Pancreas (tissue), 10 donors: ENCODE results near the gene CKLF. TPM values are rescaled to one million over a fixed set of nuclear protein-coding genes. Genes with fewer than 3 reads are reported as not detected.

Experiments used
- ATAC-seq, 4 donors: fragments of 200-7000 bp; cut with Tn5 transposase; one replicate each; pipeline versions ENCODE4 v1.8.0 to v1.9.1; 2020; ENCODE audit warnings: mild to moderate bottlenecking in 4 of 4, moderate library complexity in 4 of 4
- DNase-seq, 6 donors: peaks; one replicate each; pipeline ENCODE4 v3.0.0-alpha.2; 2020
- FAIRE-seq: peaks from 2 replicates; lab custom pipeline; 2012; peaks lifted over from hg19 to GRCh38; lab: Jason Lieb, UNC
- H3K27ac ChIP-seq, 4 donors: fragments of 200-600 bp; sonication (generic); 1 replicate in 3 of 4; 2 replicates in 1 of 4; pipeline versions ENCODE4 v1.5.0 to v1.8.0; 2020
- H3K27me3 ChIP-seq, 4 donors: fragments of 200-600 bp; one replicate each; pipeline ENCODE4 v1.8.0; 2021
- H3K36me3 ChIP-seq, 3 donors: fragments of 200-600 bp; sonication (generic) in 1 of 3; one replicate each; pipeline versions ENCODE4 v1.5.0 to v1.8.0; 2020 to 2021
- H3K4me1 ChIP-seq, 3 donors: fragments of 200-600 bp; one replicate each; pipeline ENCODE4 v1.8.0; 2021
- H3K4me3 ChIP-seq, 4 donors: fragments of 200-600 bp; sonication (generic) in 2 of 4; one replicate each; pipeline versions ENCODE4 v1.5.0 to v1.8.0; 2020 to 2021
- H3K9me3 ChIP-seq, 4 donors: fragments of 200-600 bp; one replicate each; pipeline ENCODE4 v1.8.0; 2021
- CTCF ChIP-seq, 4 donors: fragments of 200-600 bp; sonication (generic) in 3 of 4; IDR thresholded peaks; one replicate each; pipeline versions ENCODE4 v1.5.0 to v1.8.0; 2021; ENCODE audit warnings: antibody characterized with exemption in 4 of 4
- WGBS, 2 donors: extraction: QIAGEN DNeasy Blood & Tissue Kit; methylation state at CpG; one replicate each; pipeline ENCODE4 v1.1.7; 2013; 5-methylcytosine and 5-hydroxymethylcytosine counted together
- intact Hi-C, 3 donors: fragments of 100-400 bp; cut with DNase I; formaldehyde crosslinking; loops; one replicate each; pipeline versions ENCODE4 v1.11.1 to v1.14.2; 2022
- polyA plus RNA-seq, 2 donors: library from polyadenylated mRNA; stranded (reverse); fragments of 200-250 nt; gene quantifications; one replicate each; pipeline ENCODE4 v1.2.3, GENCODE V29; 2013
- total RNA-seq, 6 donors: library from RNA; stranded (reverse); fragmentation: NEBNext Ultra II Directional in 4 of 6; extraction: Animal tissue kit (Norgen Biotek cat#: 25700) in 4 of 6; gene quantifications; one replicate each; pipeline versions ENCODE4 v1.2.1 to v1.2.4, GENCODE V29; 2021 to 2023
- donor health status: healthy with polysubstance abuse.
- donor health status: DM: no; HTN: no; CAD: no; lungs with moderate emphysema.
- donor health status: DM: no; HTN: no; CAD: no.
- donor health status: control.
- donor health status: control.
- donor health status: Bipolar disorder and iron deficiency.
- donor health status: DM: yes; HTN: yes; CAD: no.
- donor health status: DM: no; HTN: no; CAD: no.
- donor health status: DM: no; HTN: no; CAD: no.
- donor health status: DM: yes; HTN: yes; CAD: no.

The CKLF gene
- total RNA-seq (10 to 100 TPM in 3 of 6 donors, 1 to 10 TPM in 3; 5.9 to 26.1 (median 8.3) TPM), polyA plus RNA-seq (10 to 100 TPM; 11.9 to 24.9 TPM)

- intact Hi-C loops = no loop called here
Measured at GRCh38 chr16:66552286-66553177, at the start of gene CKLF. Gene CKLF, plus strand, starts transcription at chr16:66552576. Its CDS starts 140 bp downstream, at chr16:66552716.

GRCh38 chr16:66503030-66503429 lies 49.3 kb upstream of the CKLF start:
- no peak for TF ChIP-seq CTCF (IDR thresholded peaks at IDR 0.05)
- no peaks in the 10 kb centered on the region for H3K9me3 ChIP-seq
- peaks cover 0 to 8% (median 7%) of the 10 kb centered on the region in 3 donors for H3K4me1 ChIP-seq
- no peaks in the 10 kb centered on the region for H3K27me3 ChIP-seq
- H3K36me3 ChIP-seq = no peaks in the 10 kb centered on the region
- peak in 3 of 4 donors; percentile 20 to 46 (median 40) for ATAC-seq
- no peak overlapping the region for H3K27ac ChIP-seq
- FAIRE-seq = no peak
- intact Hi-C loops = no loop called here
- no peak overlapping the region for H3K4me3 ChIP-seq
- DNase-seq = peak in 2 of 6 donors; percentile 15 to 20
- WGBS, 2 donors = 92 to 94% methylated on average over 2 of the region's 2 CpGs

More at GRCh38 chr16:66552286-66553177, at the start of gene CKLF:
- H3K9me3 ChIP-seq = no peaks in the 10 kb centered on the region
- peak within 1 kb of the TSS; percentile 27 to 70 (median 40) for H3K4me3 ChIP-seq
- no peaks in the 10 kb centered on the region for H3K27me3 ChIP-seq
- peak; percentile 83 to 91 (median 84) for ATAC-seq
- 6 to 7% methylated on average over 63 of the region's 63 CpGs for WGBS, 2 donors
- peak within 1 kb of the TSS; percentile 66 to 90 (median 80) for H3K27ac ChIP-seq
- H3K4me1 ChIP-seq = peaks cover 0 to 23% (median 21%) of the 10 kb centered on the region in 3 donors
- no peak for TF ChIP-seq CTCF (IDR thresholded peaks at IDR 0.05)
- no peaks in the 10 kb centered on the region for H3K36me3 ChIP-seq
- DNase-seq = peak; percentile 83 to 97 (median 92)
- no peak for FAIRE-seq

- no peak overlapping the region for H3K4me3 ChIP-seq
- intact Hi-C loops = no loop called here
- FAIRE-seq (no peak), ATAC-seq (no peak), DNase-seq (no peak)
- 91 to 92% methylated on average over 3 of the region's 3 CpGs for WGBS, 2 donors
- peaks cover 0 to 13% (median 7%) of the 10 kb centered on the region in 3 donors for H3K4me1 ChIP-seq
- TF ChIP-seq CTCF (IDR thresholded peaks at IDR 0.05) = no peak
- no peaks in the 10 kb centered on the region for H3K9me3 ChIP-seq
- H3K36me3 ChIP-seq = no peaks in the 10 kb centered on the region
- H3K27ac ChIP-seq = no peak overlapping the region
- no peaks in the 10 kb centered on the region for H3K27me3 ChIP-seq
Measured at GRCh38 chr16:66503612-66504011, 48.8 kb upstream of the CKLF start.

- no peak for TF ChIP-seq CTCF (IDR thresholded peaks at IDR 0.05)
- 66 to 73% methylated on average over 4 of the region's 4 CpGs for WGBS, 2 donors
- intact Hi-C loops = no loop called here
- FAIRE-seq (no peak), ATAC-seq (no peak), DNase-seq (no peak)
- Histone ChIP-seq H3K27me3 (no peaks in the 10 kb centered on the region), H3K4me3 (no peak overlapping the region), H3K36me3 (no peaks in the 10 kb centered on the region), H3K27ac (peak overlapping the region; percentile 8 to 89 (median 46)), H3K4me1 (peaks cover 27 to 50% (median 34%) of the 10 kb centered on the region in 3 donors), H3K9me3 (no peaks in the 10 kb centered on the region)
Measured at GRCh38 chr16:66507731-66508239, 44.6 kb upstream of the CKLF start.
